HFF-Myc (cell line): ENCODE results near the gene TXNRD2.
"Not testable (repeated sequence)": the region's sequence is repeated elsewhere in the genome, so short reads cannot be mapped to it uniquely, and the experiment has no call there.

Source experiments
- DNase-seq: peaks from one replicate; pipeline ENCODE4 v3.0.0-alpha.2; 2011; ENCODE audit warnings: low read depth; ENCODE audit errors: extremely low read depth
- H3K4me3 ChIP-seq: replicated peaks from 2 replicates; pipeline ENCODE4 v1.5.1; 2011; ENCODE audit warnings: low read depth, mild to moderate bottlenecking, control low read depth, low read length
- TF ChIP-seq, protein P1 (sequence below): IDR thresholded peaks from 2 replicates; pipeline ENCODE4 v1.5.1; 2012; ENCODE audit warnings: mild to moderate bottlenecking, low read depth, low read length, control low read depth; ENCODE audit errors: missing control alignments

The TXNRD2 gene

GRCh38 chr22:19840955-19841640 lies 100.5 kb downstream of the TXNRD2 start:
- H3K4me3 ChIP-seq = no peak overlapping the region
- TF ChIP-seq, protein P1, sequence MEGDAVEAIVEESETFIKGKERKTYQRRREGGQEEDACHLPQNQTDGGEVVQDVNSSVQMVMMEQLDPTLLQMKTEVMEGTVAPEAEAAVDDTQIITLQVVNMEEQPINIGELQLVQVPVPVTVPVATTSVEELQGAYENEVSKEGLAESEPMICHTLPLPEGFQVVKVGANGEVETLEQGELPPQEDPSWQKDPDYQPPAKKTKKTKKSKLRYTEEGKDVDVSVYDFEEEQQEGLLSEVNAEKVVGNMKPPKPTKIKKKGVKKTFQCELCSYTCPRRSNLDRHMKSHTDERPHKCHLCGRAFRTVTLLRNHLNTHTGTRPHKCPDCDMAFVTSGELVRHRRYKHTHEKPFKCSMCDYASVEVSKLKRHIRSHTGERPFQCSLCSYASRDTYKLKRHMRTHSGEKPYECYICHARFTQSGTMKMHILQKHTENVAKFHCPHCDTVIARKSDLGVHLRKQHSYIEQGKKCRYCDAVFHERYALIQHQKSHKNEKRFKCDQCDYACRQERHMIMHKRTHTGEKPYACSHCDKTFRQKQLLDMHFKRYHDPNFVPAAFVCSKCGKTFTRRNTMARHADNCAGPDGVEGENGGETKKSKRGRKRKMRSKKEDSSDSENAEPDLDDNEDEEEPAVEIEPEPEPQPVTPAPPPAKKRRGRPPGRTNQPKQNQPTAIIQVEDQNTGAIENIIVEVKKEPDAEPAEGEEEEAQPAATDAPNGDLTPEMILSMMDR = no peak
- DNase-seq = no peak

DNA sequence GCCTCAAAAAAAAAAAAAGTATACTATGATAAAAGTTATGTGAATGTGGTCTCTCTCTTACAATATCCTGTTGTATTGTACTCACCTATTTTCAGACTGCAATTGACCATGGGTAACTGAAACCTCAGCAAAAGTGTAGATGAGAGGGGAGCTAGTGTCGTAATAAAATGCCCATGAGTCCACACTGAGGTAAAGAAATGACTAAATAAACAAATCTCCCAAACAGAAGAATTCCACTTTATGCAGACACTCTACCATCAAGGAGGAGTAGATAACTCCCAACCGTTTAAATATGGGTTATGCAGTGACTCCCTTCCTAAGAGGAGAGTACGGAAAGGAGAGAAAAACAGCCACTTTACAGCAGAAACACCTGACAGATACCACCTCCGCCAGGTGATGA lies 101.6 kb downstream of the TXNRD2 start:
- DNase-seq = no peak
- H3K4me3 ChIP-seq = no peak overlapping the region
- TF ChIP-seq, protein P1 = no peak

- no peak overlapping the region for H3K4me3 ChIP-seq
- DNase-seq = no peak
- TF ChIP-seq, protein P1 = no peak
Measured at GRCh38 chr22:19837915-19838314, 103.7 kb downstream of the TXNRD2 start.

DNA sequence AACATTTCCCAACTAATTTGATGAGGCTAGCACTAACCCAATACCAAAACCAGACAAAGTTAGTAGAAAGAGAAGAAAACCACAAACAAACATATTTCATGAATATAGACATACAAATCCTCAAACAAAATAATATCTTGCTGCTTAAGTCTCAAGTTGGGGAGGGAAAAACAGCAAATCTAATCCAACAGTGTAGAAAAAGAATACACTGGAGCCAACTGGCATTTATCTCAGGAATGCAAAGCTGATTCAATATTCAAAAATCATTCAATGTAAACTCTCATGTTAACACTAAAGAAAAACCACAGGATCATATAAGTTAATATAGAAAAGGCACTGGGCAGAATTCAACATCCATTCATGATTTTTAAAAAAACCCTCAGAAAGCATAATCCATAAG lies 105.1 kb downstream of the TXNRD2 start:
- TF ChIP-seq, protein P1 = no peak
- H3K4me3 ChIP-seq = no peak overlapping the region

GRCh38 chr22:19834599-19834998 lies 107.0 kb downstream of the TXNRD2 start:
- no peak for DNase-seq
- no peak overlapping the region for H3K4me3 ChIP-seq
- TF ChIP-seq, protein P1 = no peak

More for the DNA sequence above, 105.1 kb downstream of the TXNRD2 start:
- no peak for DNase-seq

GRCh38 chr22:19833327-19833726 lies 108.3 kb downstream of the TXNRD2 start:
- not testable (repeated sequence) for DNase-seq, H3K4me3 ChIP-seq

GRCh38 chr22:19832476-19833108 lies 109.0 kb downstream of the TXNRD2 start:
- no peak for DNase-seq
- TF ChIP-seq, protein P1 = no peak
- H3K4me3 ChIP-seq = no peak overlapping the region

DNA sequence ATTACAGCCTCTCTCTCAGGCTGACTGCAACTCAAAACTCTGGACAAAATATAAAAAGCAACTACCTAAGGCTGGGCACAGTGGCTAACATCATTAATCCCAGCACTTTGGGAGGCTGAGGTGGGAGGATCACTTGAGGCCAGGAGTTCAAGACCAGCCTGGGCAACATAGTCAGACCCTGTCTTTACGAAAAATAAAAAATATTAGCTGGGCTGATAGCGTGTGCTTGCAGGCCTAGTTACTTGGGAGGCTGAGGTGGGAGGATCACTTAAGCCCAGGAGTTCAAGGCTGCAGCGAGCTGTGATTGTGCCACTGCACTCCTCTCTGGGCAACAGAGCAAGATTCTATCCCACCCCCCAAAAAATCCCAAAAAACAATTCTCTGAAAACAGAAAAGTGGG lies 109.6 kb downstream of the TXNRD2 start:
- H3K4me3 ChIP-seq, DNase-seq: not testable (repeated sequence)
